Stomach (tissue), 19 donors: ENCODE measurements around the gene DARS2. TPM values are rescaled to one million over a fixed set of nuclear protein-coding genes. Genes with fewer than 3 reads are reported as not detected.

Experiments used
- DNase-seq, 2 donors: peaks; one replicate each; pipeline versions ENCODE4 v3.0.0 to v3.0.0-alpha.2; 2013 to 2019
- H3K27ac ChIP-seq, 5 donors: fragments of 200-600 bp in 4 of 5; sonication (generic) in 4 of 5; one replicate each; pipeline ENCODE4 v1.5.1; 2013 to 2019; ENCODE audit warnings: mild to moderate bottlenecking in 1 of 5, moderate library complexity in 1 of 5
- H3K27me3 ChIP-seq, 3 donors: fragments of 200-600 bp; sonication (generic); one replicate each; pipeline ENCODE4 v1.5.1; 2017 to 2019; ENCODE audit warnings: mixed run types in 1 of 3
- H3K36me3 ChIP-seq, 4 donors: fragments of 200-600 bp; sonication (generic); 1 replicate in 3 of 4; 2 replicates in 1 of 4; pipeline ENCODE4 v1.5.1; 2016 to 2019
- H3K4me1 ChIP-seq, 4 donors: fragments of 200-600 bp; sonication (generic); one replicate each; pipeline ENCODE4 v1.5.1; 2016 to 2019
- H3K4me3 ChIP-seq, 4 donors: fragments of 200-600 bp; sonication (generic) in 3 of 4; one replicate each; pipeline ENCODE4 v1.5.1; 2016 to 2019; ENCODE audit warnings: mild to moderate bottlenecking in 1 of 4
- H3K9me3 ChIP-seq, 4 donors: fragments of 200-600 bp; sonication (generic); one replicate each; pipeline ENCODE4 v1.5.1; 2016 to 2019
- EP300 ChIP-seq: sonication (generic); formaldehyde crosslinking; IDR thresholded peaks from one replicate; pipeline ENCODE4 v1.6.1; 2017; ENCODE audit warnings: antibody characterized with exemption
- POLR2A ChIP-seq, 4 donors: fragments of 450-650 bp; IDR thresholded peaks; one replicate each; pipeline ENCODE4 v1.6.1; 2016; ENCODE audit warnings: antibody characterized with exemption in 4 of 4, control low read depth in 2 of 4, mild to moderate bottlenecking in 1 of 4, moderate library complexity in 1 of 4
- POLR2AphosphoS5 ChIP-seq, 3 donors: sonication (generic); formaldehyde crosslinking; IDR thresholded peaks; one replicate each; pipeline ENCODE4 v1.6.1; 2016; ENCODE audit warnings: antibody characterized with exemption in 3 of 3
- WGBS, 5 donors: extraction: QIAGEN DNeasy Blood & Tissue Kit in 3 of 5; methylation state at CpG; one replicate each; pipeline versions ENCODE4 v1.1.5 to v1.1.7; 2013 to 2018; 5-methylcytosine and 5-hydroxymethylcytosine counted together
- intact Hi-C: fragments of 100-400 bp; cut with DNase I; formaldehyde crosslinking; loops from one replicate; pipeline ENCODE4 v1.15.1; 2023; ENCODE audit warnings: low total_unique reads
- long read RNA-seq, 10 donors: transcript quantifications; one replicate each; lab custom pipeline, GENCODE V29; 2026
- polyA plus RNA-seq, 3 donors: library from polyadenylated mRNA; stranded (reverse); fragments of 200-250 nt; gene quantifications; one replicate each; pipeline ENCODE4 v1.2.3, GENCODE V29; 2013
- total RNA-seq, 5 donors: library from RNA; depleted of rRNA; stranded (reverse); fragments of >200 nt; gene quantifications; one replicate each; pipeline versions ENCODE4 v1.1.0 to v1.2.3, GENCODE V29; 2014 to 2016
- TF ChIP-seq, protein P1 (sequence below), 7 experiments: fragments of 450-650 bp in 4 of 7; fragments of 200-600 bp in 3 of 7; sonication (generic) in 3 of 7; IDR thresholded peaks; one replicate each; pipeline ENCODE4 v1.5.1; 2016 to 2019; ENCODE audit warnings: antibody characterized with exemption in 7 of 7, control low read depth in 2 of 7, mild to moderate bottlenecking in 1 of 7
- donor health status: healthy with polysubstance abuse.
- donor health status: Bipolar disorder and iron deficiency.
- donor health status: healthy.

The DARS2 gene
- total RNA-seq, result 10 to 100 TPM in 4 of 5 donors, 1 to 10 TPM in 1; 3.1 to 36.8 (median 20.3) TPM
- 1 to 10 TPM; 4.8 to 5.4 (median 4.9) TPM for polyA plus RNA-seq
- long read RNA-seq, donor 1, partial matches to known transcripts, result 0 of 1 reads
- long read RNA-seq, donor 1, other reads (novel, unspliced or antisense), result 0 of 1 reads
- long read RNA-seq, donor 2, partial matches to known transcripts, result 184 of 359 reads
- long read RNA-seq, donor 2, other reads (novel, unspliced or antisense), result 172 of 359 reads
- long read RNA-seq, donor 3, partial matches to known transcripts, result 97 of 448 reads
- long read RNA-seq, donor 3, other reads (novel, unspliced or antisense), result 349 of 448 reads
- long read RNA-seq, donor 4, result 0 reads
- long read RNA-seq, donor 5, partial matches to known transcripts, result 0 of 1 reads
- long read RNA-seq, donor 5, other reads (novel, unspliced or antisense), result 0 of 1 reads
- long read RNA-seq, donor 6, result 0 reads
- long read RNA-seq, donor 7, partial matches to known transcripts, result 173 of 502 reads
- long read RNA-seq, donor 7, other reads (novel, unspliced or antisense), result 328 of 502 reads
- long read RNA-seq, donor 8, partial matches to known transcripts, result 0 of 5 reads
- long read RNA-seq, donor 8, other reads (novel, unspliced or antisense), result 0 of 5 reads
- long read RNA-seq, donor 9, partial matches to known transcripts, result 614 of 766 reads
- long read RNA-seq, donor 9, other reads (novel, unspliced or antisense), result 150 of 766 reads
- long read RNA-seq, donor 10, partial matches to known transcripts, result 0 of 1 reads
- long read RNA-seq, donor 10, other reads (novel, unspliced or antisense), result 0 of 1 reads

GRCh38 chr1:173824315-173825081 lies at the start of gene DARS2, which contains the start of gene CENPL:
Gene DARS2 (plus strand): TSS chr1:173824673. CDS start chr1:173825230, 557 bp downstream.
Gene CENPL (minus strand): TSS chr1:173824883. CDS start chr1:173811299, 13,584 bp downstream.
- intact Hi-C loops, result loop anchor here (10.0 kb wide), 1 partner anchor 400 kb away; no protein-coding TSS in a partner anchor
- Histone ChIP-seq H3K4me1 (peaks cover 9 to 60% (median 35%) of the 10 kb centered on the region in 4 donors), H3K4me3 (peak within 1 kb of the TSS; percentile 63 to 91 (median 74)), H3K27ac (peak within 1 kb of the TSS; percentile 89 to 98 (median 95)), H3K36me3 (peaks cover 0 to 3% (median 1%) of the 10 kb centered on the region in 4 donors), H3K9me3 (no peaks in the 10 kb centered on the region), H3K27me3 (no peaks in the 10 kb centered on the region)
- TF ChIP-seq, protein P1, sequence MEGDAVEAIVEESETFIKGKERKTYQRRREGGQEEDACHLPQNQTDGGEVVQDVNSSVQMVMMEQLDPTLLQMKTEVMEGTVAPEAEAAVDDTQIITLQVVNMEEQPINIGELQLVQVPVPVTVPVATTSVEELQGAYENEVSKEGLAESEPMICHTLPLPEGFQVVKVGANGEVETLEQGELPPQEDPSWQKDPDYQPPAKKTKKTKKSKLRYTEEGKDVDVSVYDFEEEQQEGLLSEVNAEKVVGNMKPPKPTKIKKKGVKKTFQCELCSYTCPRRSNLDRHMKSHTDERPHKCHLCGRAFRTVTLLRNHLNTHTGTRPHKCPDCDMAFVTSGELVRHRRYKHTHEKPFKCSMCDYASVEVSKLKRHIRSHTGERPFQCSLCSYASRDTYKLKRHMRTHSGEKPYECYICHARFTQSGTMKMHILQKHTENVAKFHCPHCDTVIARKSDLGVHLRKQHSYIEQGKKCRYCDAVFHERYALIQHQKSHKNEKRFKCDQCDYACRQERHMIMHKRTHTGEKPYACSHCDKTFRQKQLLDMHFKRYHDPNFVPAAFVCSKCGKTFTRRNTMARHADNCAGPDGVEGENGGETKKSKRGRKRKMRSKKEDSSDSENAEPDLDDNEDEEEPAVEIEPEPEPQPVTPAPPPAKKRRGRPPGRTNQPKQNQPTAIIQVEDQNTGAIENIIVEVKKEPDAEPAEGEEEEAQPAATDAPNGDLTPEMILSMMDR (IDR thresholded peaks at IDR 0.05), result peak in 2 of 7 experiments; percentile 7
- TF ChIP-seq POLR2AphosphoS5 (IDR thresholded peaks at IDR 0.05), result peak; percentile 67 to 95 (median 73)
- TF ChIP-seq POLR2A (IDR thresholded peaks at IDR 0.05), result peak in 1 of 4 donors; percentile 40
- TF ChIP-seq EP300, result no peak
- DNase-seq, result peak; percentile 98 to 99
- WGBS, 5 donors, result 0% methylated on average over 47 to 55 of the region's 55 CpGs

DNA sequence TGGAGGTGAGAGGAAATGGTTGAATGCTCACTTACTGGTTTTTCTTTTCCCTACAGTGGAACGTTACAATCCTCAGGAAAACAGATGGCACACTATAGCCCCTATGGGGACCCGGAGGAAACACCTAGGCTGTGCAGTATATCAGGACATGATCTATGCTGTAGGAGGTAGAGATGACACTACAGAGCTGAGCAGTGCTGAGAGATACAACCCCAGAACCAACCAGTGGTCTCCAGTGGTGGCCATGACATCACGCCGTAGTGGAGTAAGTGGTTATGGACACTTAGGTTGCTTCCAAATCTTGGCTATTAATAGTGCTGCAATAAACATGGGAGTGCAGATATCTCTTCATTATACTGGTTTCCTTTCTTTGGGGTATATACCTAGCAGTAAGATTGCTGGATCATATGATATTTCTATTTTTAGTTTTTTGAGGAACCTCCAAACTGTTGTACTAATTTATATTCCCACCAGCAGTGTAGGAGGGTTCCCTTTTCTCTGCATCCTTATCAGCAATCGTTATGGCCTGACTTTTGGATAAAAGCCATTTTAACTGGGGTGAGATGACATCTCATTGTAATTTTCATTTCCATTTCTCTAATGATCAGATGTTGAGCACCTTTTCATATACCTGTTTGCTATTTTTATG lies 48.8 kb upstream of the DARS2 start:
- Histone ChIP-seq H3K27ac (no peak overlapping the region), H3K4me1 (no peaks in the 10 kb centered on the region), H3K9me3 (no peaks in the 10 kb centered on the region), H3K27me3 (no peaks in the 10 kb centered on the region), H3K4me3 (no peak overlapping the region), H3K36me3 (peaks cover 9 to 76% (median 62%) of the 10 kb centered on the region in 4 donors)
- TF ChIP-seq POLR2A (IDR thresholded peaks at IDR 0.05) (no peak), POLR2AphosphoS5 (IDR thresholded peaks at IDR 0.05) (no peak), EP300 (no peak)
- TF ChIP-seq, protein P1 (IDR thresholded peaks at IDR 0.05), result no peak
- DNase-seq, result no peak
- intact Hi-C loops, result no loop called here
- 88 to 94% (median 91%) methylated on average over 5 of the region's 5 CpGs for WGBS, 5 donors

DNA sequence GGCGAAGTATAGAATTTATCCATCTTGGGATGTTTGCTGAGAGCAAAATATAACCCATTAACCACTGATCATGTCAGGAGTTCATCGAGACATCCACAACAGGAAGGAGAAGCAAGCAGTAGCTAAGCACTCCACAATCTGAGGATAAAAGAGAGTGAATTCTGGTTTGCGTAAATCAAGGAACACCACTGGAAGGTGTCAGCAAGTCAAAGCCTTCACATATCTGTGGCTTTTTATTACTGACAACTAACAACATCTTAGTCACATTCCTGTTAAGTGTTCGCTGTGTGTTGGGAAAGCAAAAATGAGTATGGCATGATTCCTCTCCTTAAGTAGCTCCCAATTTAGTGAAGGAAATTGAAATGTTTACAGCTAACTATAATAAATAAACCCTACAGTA lies 44.5 kb upstream of the DARS2 start:
- no peaks in the 10 kb centered on the region for H3K4me1 ChIP-seq
- WGBS, 5 donors, result 97 to 99% (median 99%) methylated on average over 4 of the region's 4 CpGs
- H3K9me3 ChIP-seq, result no peaks in the 10 kb centered on the region
- TF ChIP-seq EP300 (no peak), POLR2AphosphoS5 (IDR thresholded peaks at IDR 0.05) (no peak), POLR2A (IDR thresholded peaks at IDR 0.05) (no peak)
- TF ChIP-seq, protein P1 (IDR thresholded peaks at IDR 0.05), result no peak
- H3K36me3 ChIP-seq, result peaks cover 26 to 100% (median 90%) of the 10 kb centered on the region in 4 donors
- no peaks in the 10 kb centered on the region for H3K27me3 ChIP-seq
- no peak for DNase-seq
- no peak overlapping the region for H3K4me3 ChIP-seq
- intact Hi-C loops, result no loop called here
- no peak overlapping the region for H3K27ac ChIP-seq
